Suppressor macrophage treated with lipopolysaccharide for 1 hour (primary cell): ENCODE results near the gene KCNB1.

ENCODE experiments used
- DNase-seq, 3 donors: peaks; one replicate each; pipeline ENCODE4 v3.0.0-alpha.2; 2020 to 2022

KCNB1 gene

GRCh38 chr20:49496553-49497397 lies 14.3 kb upstream of the KCNB1 start:
- DNase-seq: no peak

- no peak for DNase-seq
Observed at GRCh38 chr20:49496043-49496442, 13.6 kb upstream of the KCNB1 start.

GRCh38 chr20:49490689-49491088 lies 8.2 kb upstream of the KCNB1 start:
- DNase-seq: no peak

GRCh38 chr20:49489688-49490087 lies 7.2 kb upstream of the KCNB1 start:
- DNase-seq: no peak

- DNase-seq: no peak
Observed at GRCh38 chr20:49486064-49486463, 3.6 kb upstream of the KCNB1 start.

- no peak for DNase-seq
Observed at GRCh38 chr20:49485563-49485962, 3.1 kb upstream of the KCNB1 start.

- DNase-seq: peak; percentile 64 to 86 (median 76)
Observed at GRCh38 chr20:49484180-49485140, 2.0 kb upstream of the KCNB1 start.

- DNase-seq: no peak
Observed at GRCh38 chr20:49483696-49484123, 1.2 kb upstream of the KCNB1 start.

- DNase-seq: no peak
Observed at GRCh38 chr20:49483018-49483695, 689 bp upstream of the KCNB1 start.

- DNase-seq: no peak
Observed at GRCh38 chr20:49482173-49482572, 295 bp downstream of the KCNB1 start.

- no peak for DNase-seq
Observed at GRCh38 chr20:49481116-49481515, 1.4 kb downstream of the KCNB1 start.

- DNase-seq: no peak
Observed at GRCh38 chr20:49480236-49480635, 2.2 kb downstream of the KCNB1 start.

- no peak for DNase-seq
Observed at GRCh38 chr20:49479785-49480184, 2.7 kb downstream of the KCNB1 start.

GRCh38 chr20:49478754-49479689 lies 3.4 kb downstream of the KCNB1 start:
- no peak for DNase-seq

- DNase-seq: no peak
Observed at GRCh38 chr20:49478266-49478665, 4.2 kb downstream of the KCNB1 start.

- DNase-seq: no peak
Observed at GRCh38 chr20:49477200-49477599, 5.3 kb downstream of the KCNB1 start.

GRCh38 chr20:49476016-49476355 lies 6.5 kb downstream of the KCNB1 start:
- DNase-seq: no peak

GRCh38 chr20:49475292-49476015 lies 7.0 kb downstream of the KCNB1 start:
- peak in 1 of 3 donors; percentile 35 for DNase-seq

- no peak for DNase-seq
Observed at GRCh38 chr20:49471397-49471796, 11.1 kb downstream of the KCNB1 start.

GRCh38 chr20:49470922-49471321 lies 11.5 kb downstream of the KCNB1 start:
- DNase-seq: no peak

GRCh38 chr20:49469060-49469459 lies 13.4 kb downstream of the KCNB1 start:
- DNase-seq: no peak
